Measurements from ENCODE around the gene GUCY1A2. TPM values are rescaled to one million over a fixed set of nuclear protein-coding genes. Genes with fewer than 3 reads are reported as not detected.

The GUCY1A2 gene
- total and polyA plus RNA-seq, 2 donors (not counting 1 experiment from before 2014, with no cell fraction given), result not detected

GRCh38 chr11:106854429-106854828 lies 163.8 kb downstream of the GUCY1A2 start:
- Mint-ChIP-seq H3K27ac (no peak overlapping the region), H3K27me3 (no peaks in the 10 kb centered on the region), H3K9me3 (ENCODE audit: insufficient read depth) (peaks cover 12% of the 10 kb centered on the region), H3K4me1 (no peaks in the 10 kb centered on the region), H3K4me3 (no peak overlapping the region)
- Histone ChIP-seq H2AFZ (ENCODE audit: insufficient read depth, low read depth, low read length, poor library complexity, severe bottlenecking) (no peak overlapping the region), H4K20me1 (ENCODE audit: control insufficient read depth, insufficient read depth, low read length, poor library complexity, severe bottlenecking) (no peaks in the 10 kb centered on the region), H3K4me3 (ENCODE audit: control extremely low read depth in 1 of 5, extremely low read depth in 1 of 5, insufficient read depth in 1 of 5, low read depth in 2 of 5, low read length in 4 of 5) (no peak overlapping the region), H3K27ac (ENCODE audit: low read length in 2 of 2) (no peak overlapping the region), H3K9ac (ENCODE audit: low read length) (no peak overlapping the region), H3K27me3 (replicated peaks in 1 of 4; ENCODE audit: control extremely low read depth in 1 of 4, control insufficient read depth in 3 of 4, insufficient read depth in 4 of 4, low read length in 3 of 4) (no peaks in the 10 kb centered on the region), H3K4me2 (replicated peaks; ENCODE audit: low read depth, low read length, poor library complexity, severe bottlenecking) (no peak overlapping the region), H3K79me2 (ENCODE audit: control insufficient read depth, insufficient read depth, low read length) (no peaks in the 10 kb centered on the region), H3K36me3 (replicated peaks in 1 of 2; ENCODE audit: control extremely low read depth in 1 of 2, control insufficient read depth in 1 of 2, extremely low read depth in 1 of 2, insufficient read depth in 2 of 2, low read length in 1 of 2) (no peaks in the 10 kb centered on the region), H3K4me1 (ENCODE audit: control insufficient read depth in 2 of 2, insufficient read depth in 2 of 2, low read length in 2 of 2) (no peaks in the 10 kb centered on the region), H3K9me3 (ENCODE audit: control extremely low read depth in 1 of 3, control insufficient read depth in 2 of 3, insufficient read depth in 1 of 3, low read length in 2 of 3) (peaks cover 0 to 17% (median 0%) of the 10 kb centered on the region in 3 donors)
- 100% methylated on average over 7 of the region's 7 CpGs for WGBS (ENCODE audit: insufficient coverage)
- ATAC-seq (ENCODE audit: low read depth), result no peak
- no peak for DNase-seq
- ChIA-PET POLR2A (no interaction called here), CTCF (no interaction called here)
- TF ChIP-seq CTCF (IDR thresholded peaks at IDR 0.05), result no peak
- no peak for TF ChIP-seq EZH2 (IDR thresholded peaks at IDR 0.05; ENCODE audit: borderline replicate concordance, insufficient read depth, low read depth, low read length, poor library complexity, severe bottlenecking)
- intact Hi-C loops (cut with micrococcal nuclease), result no loop called here

- no peaks in the 10 kb centered on the region for H3K4me1 Mint-ChIP-seq
- TF ChIP-seq EZH2 (IDR thresholded peaks at IDR 0.05; ENCODE audit: borderline replicate concordance, insufficient read depth, low read depth, low read length, poor library complexity, severe bottlenecking) (no peak), CTCF (IDR thresholded peaks at IDR 0.05) (no peak)
- no peaks in the 10 kb centered on the region for H3K27me3 ChIP-seq (replicated peaks in 1 of 4; ENCODE audit: control extremely low read depth in 1 of 4, control insufficient read depth in 3 of 4, insufficient read depth in 4 of 4, low read length in 3 of 4)
- H3K27ac ChIP-seq (ENCODE audit: low read length in 2 of 2), result no peak overlapping the region
- no peak overlapping the region for H3K4me2 ChIP-seq (replicated peaks; ENCODE audit: low read depth, low read length, poor library complexity, severe bottlenecking)
- peaks cover 12% of the 10 kb centered on the region for H3K9me3 Mint-ChIP-seq (ENCODE audit: insufficient read depth)
- CTCF ChIA-PET, result no interaction called here
- no peaks in the 10 kb centered on the region for H3K27me3 Mint-ChIP-seq
- no peaks in the 10 kb centered on the region for H3K79me2 ChIP-seq (ENCODE audit: control insufficient read depth, insufficient read depth, low read length)
- intact Hi-C loops (cut with micrococcal nuclease), result no loop called here
- H4K20me1 ChIP-seq (ENCODE audit: control insufficient read depth, insufficient read depth, low read length, poor library complexity, severe bottlenecking), result no peaks in the 10 kb centered on the region
- no peaks in the 10 kb centered on the region for H3K4me1 ChIP-seq (ENCODE audit: control insufficient read depth in 2 of 2, insufficient read depth in 2 of 2, low read length in 2 of 2)
- H3K9ac ChIP-seq (ENCODE audit: low read length), result no peak overlapping the region
- no peak overlapping the region for H3K27ac Mint-ChIP-seq
- peaks cover 0 to 17% (median 0%) of the 10 kb centered on the region in 3 donors for H3K9me3 ChIP-seq (ENCODE audit: control extremely low read depth in 1 of 3, control insufficient read depth in 2 of 3, insufficient read depth in 1 of 3, low read length in 2 of 3)
- no peaks in the 10 kb centered on the region for H3K36me3 ChIP-seq (replicated peaks in 1 of 2; ENCODE audit: control extremely low read depth in 1 of 2, control insufficient read depth in 1 of 2, extremely low read depth in 1 of 2, insufficient read depth in 2 of 2, low read length in 1 of 2)
- 73% methylated on average over 1 of the region's 1 CpG for WGBS (ENCODE audit: insufficient coverage)
- H3K4me3 Mint-ChIP-seq, result no peak overlapping the region
- ATAC-seq (ENCODE audit: low read depth), result no peak
- POLR2A ChIA-PET, result no interaction called here
- no peak overlapping the region for H3K4me3 ChIP-seq (ENCODE audit: control extremely low read depth in 1 of 5, extremely low read depth in 1 of 5, insufficient read depth in 1 of 5, low read depth in 2 of 5, low read length in 4 of 5)
- no peak overlapping the region for H2AFZ ChIP-seq (ENCODE audit: insufficient read depth, low read depth, low read length, poor library complexity, severe bottlenecking)
- DNase-seq, result no peak
These were observed 164.3 kb downstream of the GUCY1A2 start for GRCh38 chr11:106853850-106854401.

Data from B cell (primary cell).